ENCODE results near the gene GTF2F1. TPM values are rescaled to one million over a fixed set of nuclear protein-coding genes. Genes with fewer than 3 reads are reported as not detected.

The GTF2F1 gene
- total and polyA plus RNA-seq, 4 donors: 7.4 to 24.4 (median 16.8) TPM

- TF ChIP-seq RXRA (IDR thresholded peaks at IDR 0.05): no peak
- TF ChIP-seq FOXA1 (IDR thresholded peaks at IDR 0.05): no peak
- TF ChIP-seq HNF4A (conservative IDR thresholded peaks at IDR 0.05): no peak
- no peak for TF ChIP-seq REST (IDR thresholded peaks at IDR 0.05)
- no peak for TF ChIP-seq FOXA2 (IDR thresholded peaks at IDR 0.05)
- TF ChIP-seq HNF4G (IDR thresholded peaks at IDR 0.05): no peak
- no peak for TF ChIP-seq CTCF (IDR thresholded peaks at IDR 0.05; ENCODE audit: low read depth, low read length, missing input control)
- no peak for TF ChIP-seq JUND (IDR thresholded peaks at IDR 0.05)
- no peak for TF ChIP-seq RAD21 (IDR thresholded peaks at IDR 0.05)
- TF ChIP-seq NR2F2 (IDR thresholded peaks at IDR 0.05): no peak
- no peak for TF ChIP-seq SP1 (IDR thresholded peaks at IDR 0.05)
- TF ChIP-seq ZBTB33 (IDR thresholded peaks at IDR 0.05): no peak
- TF ChIP-seq MAX (IDR thresholded peaks at IDR 0.05): no peak
- TF ChIP-seq GABPA (IDR thresholded peaks at IDR 0.05 in 1 of 2, conservative IDR thresholded peaks at IDR 0.05 in 1 of 2): no peak
- 98% methylated on average over 3 of the region's 3 CpGs for WGBS
- H3K4me1 ChIP-seq (ENCODE audit: control insufficient read depth in 4 of 4, insufficient read depth in 4 of 4, low read length in 3 of 4): no peaks in the 10 kb centered on the region
- H3K27me3 ChIP-seq (ENCODE audit: control insufficient read depth in 4 of 4, insufficient read depth in 4 of 4, low read length in 3 of 4): no peaks in the 10 kb centered on the region
- no peak for DNase-seq (ENCODE audit: low spot score)
- no peak overlapping the region for H3K27ac ChIP-seq (ENCODE audit: low read depth in 1 of 2, low read length in 2 of 2)
- no peak overlapping the region for H3K4me3 ChIP-seq (ENCODE audit: low read depth in 1 of 3, low read length in 3 of 3)
- H3K9ac ChIP-seq (ENCODE audit: low read depth in 1 of 2, low read length in 2 of 2): no peak overlapping the region
- no peaks in the 10 kb centered on the region for H3K9me3 ChIP-seq (ENCODE audit: control insufficient read depth in 4 of 4, low read length in 3 of 4)
- peaks cover 17 to 48% (median 24%) of the 10 kb centered on the region in 4 donors for H3K36me3 ChIP-seq (ENCODE audit: control insufficient read depth in 4 of 4, insufficient read depth in 3 of 4, low read depth in 1 of 4, low read length in 3 of 4)
Measured at GRCh38 chr19:6379744-6380143, 13.2 kb downstream of the GTF2F1 start.

GRCh38 chr19:6378486-6378885 is 14.5 kb downstream of the GTF2F1 start:
- no peak for DNase-seq (ENCODE audit: low spot score)
- Histone ChIP-seq H3K9me3 (ENCODE audit: control insufficient read depth in 4 of 4, low read length in 3 of 4) (no peaks in the 10 kb centered on the region), H3K36me3 (ENCODE audit: control insufficient read depth in 4 of 4, insufficient read depth in 3 of 4, low read depth in 1 of 4, low read length in 3 of 4) (peaks cover 15 to 40% (median 26%) of the 10 kb centered on the region in 4 donors), H3K9ac (ENCODE audit: low read depth in 1 of 2, low read length in 2 of 2) (no peak overlapping the region), H3K4me1 (ENCODE audit: control insufficient read depth in 4 of 4, insufficient read depth in 4 of 4, low read length in 3 of 4) (peaks cover 1 to 6% (median 4%) of the 10 kb centered on the region in 4 donors), H3K27me3 (ENCODE audit: control insufficient read depth in 4 of 4, insufficient read depth in 4 of 4, low read length in 3 of 4) (no peaks in the 10 kb centered on the region), H3K4me3 (ENCODE audit: low read depth in 1 of 3, low read length in 3 of 3) (no peak overlapping the region), H3K27ac (ENCODE audit: low read depth in 1 of 2, low read length in 2 of 2) (no peak overlapping the region)
- 91% methylated on average over 9 of the region's 9 CpGs for WGBS
- no peak for TF ChIP-seq HNF4A (conservative IDR thresholded peaks at IDR 0.05)
- TF ChIP-seq FOXA1 (IDR thresholded peaks at IDR 0.05): no peak

Measured in liver (tissue), 9 donors.